ENCODE data around the gene LTN1.
"Not testable (repeated sequence)": the region's sequence is repeated elsewhere in the genome, so short reads cannot be mapped to it uniquely, and the experiment has no call there.

Gene LTN1

GRCh38 chr21:28992526-28993292 is at the start of gene LTN1:
Gene LTN1, minus strand, starts transcription at chr21:28992877. Its CDS starts 72 bp downstream, at chr21:28992805.
- peak; percentile 98 for DNase-seq

- DNase-seq, result no peak
Observed at GRCh38 chr21:29034678-29035077, 42.0 kb upstream of the LTN1 start.

GRCh38 chr21:29033871-29034270 is 41.2 kb upstream of the LTN1 start:
- DNase-seq, result no peak

- no peak for DNase-seq
Observed at GRCh38 chr21:29033301-29033700, 40.6 kb upstream of the LTN1 start.

- no peak for DNase-seq
Observed at GRCh38 chr21:29030909-29031308, 38.2 kb upstream of the LTN1 start.

- no peak for DNase-seq
Observed at GRCh38 chr21:29029524-29029923, 36.8 kb upstream of the LTN1 start.

GRCh38 chr21:29025328-29025713 is 32.6 kb upstream of the LTN1 start:
- DNase-seq, result no peak

- peak; percentile 98 for DNase-seq
Observed at GRCh38 chr21:29024474-29025327, 32.0 kb upstream of the LTN1 start, which contains the start of gene USP16. Gene USP16, plus strand, starts transcription at chr21:29024668. Its CDS starts 3,246 bp downstream, at chr21:29027914.

GRCh38 chr21:29022166-29022565 is 29.5 kb upstream of the LTN1 start:
- DNase-seq, result no peak

- no peak for DNase-seq
Observed at GRCh38 chr21:29018540-29018939, 25.9 kb upstream of the LTN1 start.

GRCh38 chr21:29017639-29018237 is 25.1 kb upstream of the LTN1 start:
- no peak for DNase-seq

- DNase-seq, result not testable (repeated sequence)
Observed at GRCh38 chr21:29011236-29011635, 18.6 kb upstream of the LTN1 start.

GRCh38 chr21:29008367-29008766 is 15.7 kb upstream of the LTN1 start:
- DNase-seq, result no peak

- no peak for DNase-seq
Observed at GRCh38 chr21:29007810-29008209, 15.1 kb upstream of the LTN1 start.

- DNase-seq, result no peak
Observed at GRCh38 chr21:29007135-29007534, 14.5 kb upstream of the LTN1 start.

GRCh38 chr21:29005696-29006095 is 13.0 kb upstream of the LTN1 start:
- no peak for DNase-seq

GRCh38 chr21:29002442-29003144 is 9.9 kb upstream of the LTN1 start:
- DNase-seq, result peak; percentile 94

GRCh38 chr21:28993293-28993629 is 584 bp upstream of the LTN1 start:
- DNase-seq, result no peak

GRCh38 chr21:28991861-28992525 is 684 bp downstream of the LTN1 start:
- peak; percentile 40 for DNase-seq

GRCh38 chr21:28988146-28988545 is 4.5 kb downstream of the LTN1 start:
- not testable (repeated sequence) for DNase-seq

- no peak for DNase-seq
Observed at GRCh38 chr21:28986677-28987076, 6.0 kb downstream of the LTN1 start.

- no peak for DNase-seq
Observed at GRCh38 chr21:28982637-28983036, 10.0 kb downstream of the LTN1 start.

Measured in NCI-H2171 treated with DMSO at 0.1 percent for 48 hours (cell line).